SIG-M5 (cell line): ENCODE data around the gene PPP5C.
"Not testable (repeated sequence)": the region's sequence is repeated elsewhere in the genome, so short reads cannot be mapped to it uniquely, and the experiment has no call there.

Source experiments
- DNase-seq: peaks from one replicate; lab custom pipeline; 2025; lab: John Stamatoyannopoulos, UW

PPP5C gene

GRCh38 chr19:46435689-46436088 is 88.8 kb downstream of the PPP5C start:
- not testable (repeated sequence) for DNase-seq
